ENCODE data around the gene PNCK. TPM values are rescaled to one million over a fixed set of nuclear protein-coding genes. Genes with fewer than 3 reads are reported as not detected.

Gene PNCK
- total RNA-seq, 1 experiment from 2014 or later: 2.3 TPM

GRCh38 chrX:153638436-153639176, 35.0 kb downstream of the PNCK start:
- in situ Hi-C loops (cut with HindIII; ENCODE audit: low pct_unique_long_range_greater_than_20kb, low sequenced_read_pairs) (no loop called here), intact Hi-C loops (cut with micrococcal nuclease; ENCODE audit: unreplicated experiment) (no loop called here)
- CTCF ChIA-PET: interaction anchor here (0.6 kb wide), 1 partner anchor 24 kb away, joined by 9 read pairs; no protein-coding TSS in a partner anchor
- Histone ChIP-seq H3K9me3 (ENCODE audit: control insufficient read depth, insufficient read depth, low read depth, low read length) (no peaks in the 10 kb centered on the region), H3K4me1 (ENCODE audit: control insufficient read depth, insufficient read depth, low read length) (peaks cover 2% of the 10 kb centered on the region), H3K36me3 (ENCODE audit: control insufficient read depth, insufficient read depth, low read length) (no peaks in the 10 kb centered on the region), H3K27ac (ENCODE audit: low read length) (no peak overlapping the region), H3K4me3 (ENCODE audit: low read depth in 2 of 2, low read length in 2 of 2) (no peak overlapping the region), H3K27me3 (ENCODE audit: control insufficient read depth, insufficient read depth, low read length) (peaks cover 4% of the 10 kb centered on the region; the same call in 1 of the 2 replicates)
- no TSS peak for BruUV-seq (replicated peaks)
- ATAC-seq (no peak), DNase-seq (ENCODE audit: low read depth, low spot score) (no peak)
- TF ChIP-seq SIN3A (IDR thresholded peaks at IDR 0.05; ENCODE audit: borderline replicate concordance, insufficient read depth, low read depth, low read length) (no peak), CTCF (IDR thresholded peaks at IDR 0.05) (no peak), POLR2AphosphoS5 (IDR thresholded peaks at IDR 0.05; ENCODE audit: low read depth, low read length) (no peak), REST (IDR thresholded peaks at IDR 0.05; ENCODE audit: insufficient read depth in 1 of 2, low read depth in 2 of 2, low read length in 1 of 2) (no peak), TCF7L2 (IDR thresholded peaks at IDR 0.05; ENCODE audit: low read depth, low read length) (no peak)
- POLR2A ChIA-PET: no interaction called here

- POLR2A ChIA-PET: no interaction called here
- Histone ChIP-seq H3K36me3 (ENCODE audit: control insufficient read depth, insufficient read depth, low read length) (no peaks in the 10 kb centered on the region), H3K27ac (ENCODE audit: low read length) (no peak overlapping the region)
These were observed 35.6 kb downstream of the PNCK start for GRCh38 chrX:153638041-153638371.

More at GRCh38 chrX:153638041-153638371, 35.6 kb downstream of the PNCK start:
- peaks cover 1% of the 10 kb centered on the region; the same call in 1 of the 2 replicates for H3K27me3 ChIP-seq (ENCODE audit: control insufficient read depth, insufficient read depth, low read length)
- no TSS peak for BruUV-seq (replicated peaks)
- no peak overlapping the region for H3K4me3 ChIP-seq (ENCODE audit: low read depth in 2 of 2, low read length in 2 of 2)
- in situ Hi-C loops (cut with HindIII; ENCODE audit: low pct_unique_long_range_greater_than_20kb, low sequenced_read_pairs) (no loop called here), intact Hi-C loops (cut with micrococcal nuclease; ENCODE audit: unreplicated experiment) (no loop called here)
- CTCF ChIA-PET: no interaction called here
- ATAC-seq (no peak), DNase-seq (ENCODE audit: low read depth, low spot score) (no peak)
- no peaks in the 10 kb centered on the region for H3K9me3 ChIP-seq (ENCODE audit: control insufficient read depth, insufficient read depth, low read depth, low read length)
- peaks cover 2% of the 10 kb centered on the region for H3K4me1 ChIP-seq (ENCODE audit: control insufficient read depth, insufficient read depth, low read length)
- TF ChIP-seq POLR2AphosphoS5 (IDR thresholded peaks at IDR 0.05; ENCODE audit: low read depth, low read length) (no peak), TCF7L2 (IDR thresholded peaks at IDR 0.05; ENCODE audit: low read depth, low read length) (no peak), REST (IDR thresholded peaks at IDR 0.05; ENCODE audit: insufficient read depth in 1 of 2, low read depth in 2 of 2, low read length in 1 of 2) (no peak), SIN3A (IDR thresholded peaks at IDR 0.05; ENCODE audit: borderline replicate concordance, insufficient read depth, low read depth, low read length) (no peak), CTCF (IDR thresholded peaks at IDR 0.05) (no peak)
